Measurements from ENCODE around the gene GOT1. TPM values are rescaled to one million over a fixed set of nuclear protein-coding genes. Genes with fewer than 3 reads are reported as not detected.

GOT1 gene
- total RNA-seq, 1 experiment from 2014 or later, result 51.6 TPM

- in situ Hi-C loops (cut with HindIII; ENCODE audit: low pct_unique_long_range_greater_than_20kb, low sequenced_read_pairs) (no loop called here), intact Hi-C loops (cut with micrococcal nuclease; ENCODE audit: unreplicated experiment) (loop anchor here (5.0 to 10.0 kb wide), 2 partner anchors 108 to 276 kb away; no protein-coding TSS in a partner anchor)
- Histone ChIP-seq H3K27me3 (ENCODE audit: control insufficient read depth, insufficient read depth, low read length) (no peaks in the 10 kb centered on the region), H3K9me3 (ENCODE audit: control insufficient read depth, insufficient read depth, low read depth, low read length) (no peaks in the 10 kb centered on the region), H3K27ac (ENCODE audit: low read length) (no peak overlapping the region), H3K4me3 (ENCODE audit: low read depth in 2 of 2, low read length in 2 of 2) (no peak overlapping the region), H3K4me1 (ENCODE audit: control insufficient read depth, insufficient read depth, low read length) (0 out of 2 replicates have a peak, but pooled peaks cover 4% of the 10 kb centered on the region), H3K36me3 (ENCODE audit: control insufficient read depth, insufficient read depth, low read length) (no peaks in the 10 kb centered on the region)
- POLR2A ChIA-PET, result no interaction called here
- DNase-seq (ENCODE audit: low read depth, low spot score) (no peak), ATAC-seq (no peak)
- CTCF ChIA-PET, result interaction anchor here (0.6 kb wide), 1 partner anchor 47 kb away, joined by 3 read pairs; no protein-coding TSS in a partner anchor
- BruUV-seq (replicated peaks), result no TSS peak
- no peak for TF ChIP-seq SIN3A (IDR thresholded peaks at IDR 0.05; ENCODE audit: borderline replicate concordance, insufficient read depth, low read depth, low read length)
- TF ChIP-seq CTCF (IDR thresholded peaks at IDR 0.05), result no peak
- no peak for TF ChIP-seq REST (IDR thresholded peaks at IDR 0.05; ENCODE audit: insufficient read depth in 1 of 2, low read depth in 2 of 2, low read length in 1 of 2)
- no peak for TF ChIP-seq TCF7L2 (IDR thresholded peaks at IDR 0.05; ENCODE audit: low read depth, low read length)
Measured at GRCh38 chr10:99438890-99439289, 8.5 kb upstream of the GOT1 start.

- Histone ChIP-seq H3K27me3 (ENCODE audit: control insufficient read depth, insufficient read depth, low read length) (no peaks in the 10 kb centered on the region), H3K9me3 (ENCODE audit: control insufficient read depth, insufficient read depth, low read depth, low read length) (no peaks in the 10 kb centered on the region), H3K4me3 (ENCODE audit: low read depth in 2 of 2, low read length in 2 of 2) (no peak overlapping the region), H3K4me1 (ENCODE audit: control insufficient read depth, insufficient read depth, low read length) (peaks cover 13% of the 10 kb centered on the region; the same call in 1 of the 2 replicates), H3K36me3 (ENCODE audit: control insufficient read depth, insufficient read depth, low read length) (peaks cover 4% of the 10 kb centered on the region; the same call in 1 of the 2 replicates), H3K27ac (ENCODE audit: low read length) (no peak overlapping the region)
- ATAC-seq, result peak; percentile 80
- intact Hi-C loops (cut with micrococcal nuclease; ENCODE audit: unreplicated experiment), result loop anchor here (2.0 to 10.0 kb wide), 3 partner anchors 111 to 279 kb away; no protein-coding TSS in a partner anchor
- TF ChIP-seq REST (IDR thresholded peaks at IDR 0.05; ENCODE audit: insufficient read depth in 1 of 2, low read depth in 2 of 2, low read length in 1 of 2) (no peak), CTCF (IDR thresholded peaks at IDR 0.05) (peak; percentile 72; the same call in 1 of the 2 replicates), SIN3A (IDR thresholded peaks at IDR 0.05; ENCODE audit: borderline replicate concordance, insufficient read depth, low read depth, low read length) (no peak), POLR2AphosphoS5 (IDR thresholded peaks at IDR 0.05; ENCODE audit: low read depth, low read length) (no peak)
- ChIA-PET POLR2A (no interaction called here), CTCF (interaction anchor here (0.6 to 1.7 kb wide), 15 partner anchors 15 to 447 kb away, joined by 3 to 16 read pairs (median 3); no protein-coding TSS in a partner anchor)
- no TSS peak for BruUV-seq (replicated peaks)
- in situ Hi-C loops (cut with HindIII; ENCODE audit: low pct_unique_long_range_greater_than_20kb, low sequenced_read_pairs), result no loop called here
- DNase-seq (ENCODE audit: low read depth, low spot score), result peak; percentile 28
Measured at GRCh38 chr10:99435986-99436638, 5.7 kb upstream of the GOT1 start.
